Glomerular endothelial cell (primary cell): Measurements from ENCODE around the gene LRIG1. TPM values are rescaled to one million over a fixed set of nuclear protein-coding genes. Genes with fewer than 3 reads are reported as not detected.

Experiments
- DNase-seq: peaks from one replicate; pipeline ENCODE4 v3.0.0-alpha.2; 2011; ENCODE audit warnings: low read depth, low spot score; ENCODE audit errors: extremely low read depth
- total RNA-seq: library from RNA; depleted of rRNA; stranded (reverse); fragments of >200 nt; gene quantifications from 2 replicates; pipeline ENCODE4 v1.2.3, GENCODE V29; 2015

LRIG1 gene
- total RNA-seq, 1 donor from 2014 or later = 31.2 TPM

- no peak for DNase-seq
These were observed 93.8 kb downstream of the LRIG1 start for GRCh38 chr3:66406831-66407610.

GRCh38 chr3:66406163-66406562 lies 94.7 kb downstream of the LRIG1 start:
- no peak for DNase-seq

GRCh38 chr3:66405701-66406091 lies 95.1 kb downstream of the LRIG1 start:
- no peak for DNase-seq

GRCh38 chr3:66404903-66405700 lies 95.7 kb downstream of the LRIG1 start:
- DNase-seq = no peak

GRCh38 chr3:66404197-66404596 lies 96.6 kb downstream of the LRIG1 start:
- no peak for DNase-seq

- no peak for DNase-seq
These were observed 97.4 kb downstream of the LRIG1 start for GRCh38 chr3:66403323-66403990.

- no peak for DNase-seq
These were observed 98.1 kb downstream of the LRIG1 start for GRCh38 chr3:66402596-66403290.

- DNase-seq = no peak
These were observed 98.9 kb downstream of the LRIG1 start for GRCh38 chr3:66401675-66402491.

- no peak for DNase-seq
These were observed 99.7 kb downstream of the LRIG1 start for GRCh38 chr3:66401157-66401550.

GRCh38 chr3:66400411-66401156 lies 100.2 kb downstream of the LRIG1 start:
- no peak for DNase-seq

- no peak for DNase-seq
These were observed 101.1 kb downstream of the LRIG1 start for GRCh38 chr3:66399529-66400232.

GRCh38 chr3:66398228-66399025 lies 102.4 kb downstream of the LRIG1 start:
- DNase-seq = no peak

- DNase-seq = no peak
These were observed 103.1 kb downstream of the LRIG1 start for GRCh38 chr3:66397745-66398144.

- no peak for DNase-seq
These were observed 103.9 kb downstream of the LRIG1 start for GRCh38 chr3:66396888-66397287.

GRCh38 chr3:66396161-66396760 lies 104.6 kb downstream of the LRIG1 start:
- DNase-seq = no peak

GRCh38 chr3:66395635-66396034 lies 105.2 kb downstream of the LRIG1 start:
- DNase-seq = no peak

- DNase-seq = no peak
These were observed 106.0 kb downstream of the LRIG1 start for GRCh38 chr3:66394753-66395249.
